ENCODE measurements around the gene SORBS2.
"Not testable (repeated sequence)": the region's sequence is repeated elsewhere in the genome, so short reads cannot be mapped to it uniquely, and the experiment has no call there.

SORBS2 gene

DNA sequence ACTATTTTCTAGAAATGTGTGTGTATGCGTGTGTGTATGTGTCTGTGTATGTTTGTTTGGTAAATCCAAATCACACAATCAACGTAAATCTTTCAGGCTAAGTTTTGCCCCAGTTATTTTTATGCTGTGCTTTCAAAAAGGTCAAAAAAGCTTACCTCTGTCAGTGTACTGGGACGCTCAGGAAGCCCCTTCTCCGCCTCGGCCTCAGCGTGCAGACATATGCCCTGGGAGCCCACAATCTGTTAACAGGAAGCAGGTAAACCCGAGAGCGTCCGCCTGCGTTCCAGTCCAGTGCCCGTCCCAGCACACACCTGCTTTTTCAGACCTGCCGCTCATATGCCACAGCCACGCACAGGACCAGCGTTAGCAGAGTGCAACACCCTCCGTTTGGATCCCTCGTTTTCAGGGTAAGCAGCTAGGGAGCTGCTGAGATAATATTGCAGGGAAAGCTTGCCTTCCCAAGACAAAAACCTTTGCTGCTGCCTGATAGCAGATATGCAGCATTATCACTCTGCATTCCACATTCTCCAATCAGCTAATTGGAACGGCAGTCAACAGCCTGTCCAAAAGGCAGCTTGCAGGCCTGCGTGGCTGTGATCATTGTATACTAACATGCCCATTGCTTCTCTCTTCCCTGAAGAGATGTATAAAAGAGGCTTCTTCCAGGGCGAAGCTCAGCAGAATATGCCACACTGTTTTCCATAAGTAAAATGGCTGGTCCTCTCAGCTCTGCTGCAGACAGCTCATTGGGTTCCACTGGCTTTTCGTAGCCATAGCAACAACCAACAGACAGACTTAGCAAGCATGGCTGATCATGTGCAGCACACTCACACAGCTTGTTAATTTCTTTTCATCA, at the start of gene SORBS2:
TSS of gene SORBS2 (minus strand) at position 686 of the 856 bp plus-strand sequence. CDS start 121,623 bp downstream, outside the sequence.
- TF ChIP-seq CTCF (IDR thresholded peaks at IDR 0.05; ENCODE audit: unreplicated experiment in 3 of 3): no peak
- Mint-ChIP-seq H3K27ac (peak within 1 kb of the TSS; percentile 94 to 96 (median 95)), H3K4me3 (peak within 1 kb of the TSS; percentile 78 to 89 (median 87)), H3K9me3 (no peaks in the 10 kb centered on the region), H3K36me3 (ENCODE audit: low read depth) (no peaks in the 10 kb centered on the region), H3K4me1 (peaks cover 37% of the 10 kb centered on the region), H3K27me3 (ENCODE audit: low read depth) (peaks cover 8% of the 10 kb centered on the region)

- Mint-ChIP-seq H3K36me3 (ENCODE audit: low read depth) (peaks cover 9% of the 10 kb centered on the region), H3K27ac (no peak overlapping the region), H3K9me3 (peaks cover 23% of the 10 kb centered on the region), H3K4me1 (no peaks in the 10 kb centered on the region), H3K27me3 (ENCODE audit: low read depth) (peaks cover 4% of the 10 kb centered on the region), H3K4me3 (no peak overlapping the region)
- no peak for TF ChIP-seq CTCF (IDR thresholded peaks at IDR 0.05; ENCODE audit: unreplicated experiment in 3 of 3)
Measured at GRCh38 chr4:185859111-185859510, 47.1 kb upstream of the SORBS2 start.

GRCh38 chr4:185857561-185857960, 45.6 kb upstream of the SORBS2 start:
- not testable (repeated sequence) for H3K4me1 Mint-ChIP-seq; H3K27ac Mint-ChIP-seq; H3K4me3 Mint-ChIP-seq; H3K36me3 Mint-ChIP-seq (ENCODE audit: low read depth); H3K27me3 Mint-ChIP-seq (ENCODE audit: low read depth)
- H3K9me3 Mint-ChIP-seq: peaks cover 23% of the 10 kb centered on the region

- peaks cover 5% of the 10 kb centered on the region for H3K27me3 Mint-ChIP-seq (ENCODE audit: low read depth)
- H3K9me3 Mint-ChIP-seq: peaks cover 21% of the 10 kb centered on the region
- H3K4me3 Mint-ChIP-seq: no peak overlapping the region
- H3K36me3 Mint-ChIP-seq (ENCODE audit: low read depth): peaks cover 3% of the 10 kb centered on the region
- no peak overlapping the region for H3K27ac Mint-ChIP-seq
- H3K4me1 Mint-ChIP-seq: peaks cover 10% of the 10 kb centered on the region
- no peak for TF ChIP-seq CTCF (IDR thresholded peaks at IDR 0.05; ENCODE audit: unreplicated experiment in 3 of 3)
Measured at GRCh38 chr4:185853841-185854240, 41.8 kb upstream of the SORBS2 start.

DNA sequence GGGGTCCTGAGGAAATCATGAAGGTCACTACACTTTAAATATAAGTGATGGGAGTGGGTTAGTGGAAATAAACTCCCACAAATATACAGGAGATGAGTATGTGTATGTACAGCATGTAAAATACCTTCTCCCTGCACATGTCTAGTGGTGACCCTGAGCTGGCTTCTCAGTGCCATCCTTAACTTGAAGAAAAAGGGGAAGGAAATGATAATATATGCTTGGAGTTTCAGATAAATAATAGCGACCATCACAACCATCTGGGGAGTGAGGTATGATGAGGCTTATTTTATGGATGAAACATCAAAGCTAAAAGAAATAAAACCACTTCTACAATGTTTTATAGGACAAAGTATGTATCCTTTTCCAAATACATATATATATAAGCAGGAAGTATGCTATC, 41.0 kb upstream of the SORBS2 start:
- Mint-ChIP-seq H3K27ac (no peak overlapping the region), H3K4me3 (no peak overlapping the region), H3K9me3 (peaks cover 14% of the 10 kb centered on the region), H3K36me3 (ENCODE audit: low read depth) (peaks cover 2% of the 10 kb centered on the region), H3K4me1 (peaks cover 11% of the 10 kb centered on the region), H3K27me3 (ENCODE audit: low read depth) (peaks cover 5% of the 10 kb centered on the region)
- no peak for TF ChIP-seq CTCF (IDR thresholded peaks at IDR 0.05; ENCODE audit: unreplicated experiment in 3 of 3)

DNA sequence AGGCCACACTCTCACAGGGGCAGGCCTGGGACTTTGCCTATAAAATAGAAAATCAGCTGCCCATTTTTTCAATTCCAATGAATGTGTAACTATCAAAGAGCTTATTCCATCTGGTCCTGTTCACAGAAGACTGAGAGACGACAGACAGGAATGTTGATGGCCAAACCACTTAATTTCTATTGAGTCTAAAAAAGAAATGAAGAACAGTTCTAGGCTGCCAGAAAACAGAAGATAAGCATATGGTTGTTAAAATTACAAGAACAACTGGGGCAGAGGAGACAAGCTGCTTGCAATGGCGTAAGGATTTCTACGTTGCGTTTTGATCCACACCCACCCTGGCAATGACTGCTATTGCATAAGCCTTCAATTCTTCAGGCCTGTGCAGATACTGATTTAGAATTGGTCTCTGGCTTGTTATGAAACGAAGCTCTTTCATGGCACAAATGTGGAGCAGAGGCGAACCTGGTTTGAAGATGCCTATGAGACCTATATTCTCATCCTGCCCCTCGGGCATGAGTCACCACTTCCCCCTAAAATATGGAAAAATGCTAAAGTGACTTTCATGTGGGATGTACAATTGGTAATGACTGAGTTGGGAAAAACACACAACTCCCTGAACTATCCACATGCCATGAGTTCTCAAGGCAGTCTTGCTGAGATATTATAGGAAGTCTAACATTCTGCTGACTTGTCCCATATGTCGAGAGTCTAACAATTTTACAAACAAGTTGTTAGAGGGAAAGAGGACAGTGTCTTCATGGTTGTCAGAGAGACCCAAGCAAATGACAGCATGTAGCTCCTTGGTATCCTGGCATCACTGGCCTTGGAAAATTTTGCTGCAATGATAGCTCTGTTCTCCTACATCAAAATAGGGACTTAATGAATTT, 37.9 kb upstream of the SORBS2 start:
- peaks cover 13% of the 10 kb centered on the region for H3K9me3 Mint-ChIP-seq
- no peaks in the 10 kb centered on the region for H3K36me3 Mint-ChIP-seq (ENCODE audit: low read depth)
- H3K4me1 Mint-ChIP-seq: peaks cover 29% of the 10 kb centered on the region
- H3K4me3 Mint-ChIP-seq: no peak overlapping the region
- H3K27me3 Mint-ChIP-seq (ENCODE audit: low read depth): peaks cover 5% of the 10 kb centered on the region
- no peak for TF ChIP-seq CTCF (IDR thresholded peaks at IDR 0.05; ENCODE audit: unreplicated experiment in 3 of 3)
- H3K27ac Mint-ChIP-seq: no peak overlapping the region

All from nephron (organoid).